Measurements from ENCODE around the gene APPBP2. TPM values are rescaled to one million over a fixed set of nuclear protein-coding genes. Genes with fewer than 3 reads are reported as not detected.

APPBP2 gene
- total and polyA plus RNA-seq, 3 experiments from 2014 or later = 21.0 to 29.5 (median 27.7) TPM

- Histone ChIP-seq H3K36me3 (ENCODE audit: insufficient read depth, low read length) (no peaks in the 10 kb centered on the region), H3K9me3 (ENCODE audit: low read length) (no peaks in the 10 kb centered on the region), H3K4me3 (ENCODE audit: low read length) (no peak overlapping the region), H3K27me3 (ENCODE audit: insufficient read depth, low read length, poor library complexity, severe bottlenecking) (no peaks in the 10 kb centered on the region), H3K4me1 (ENCODE audit: insufficient read depth, low read length) (peaks cover 18% of the 10 kb centered on the region), H3K27ac (ENCODE audit: low read depth, low read length) (no peak overlapping the region)
- no peak for DNase-seq
- ChIA-PET POLR2A (no interaction called here), CTCF (no interaction called here)
- H3K27ac Mint-ChIP-seq = peak overlapping the region in 3 of 8 donors; percentile 13 to 86 (median 27)
- no peaks in the 10 kb centered on the region for H3K9me3 Mint-ChIP-seq
- H3K36me3 Mint-ChIP-seq = peaks cover 0 to 9% (median 0%) of the 10 kb centered on the region in 3 donors
- peaks cover 0 to 3% of the 10 kb centered on the region in 2 donors for H3K27me3 Mint-ChIP-seq
- H3K4me1 Mint-ChIP-seq = peaks cover 19 to 22% (median 21%) of the 10 kb centered on the region in 3 donors
- peak overlapping the region in 1 of 7 donors; percentile 21 for H3K4me3 Mint-ChIP-seq
Measured at GRCh38 chr17:60395508-60396065, 130.5 kb downstream of the APPBP2 start.

DNA sequence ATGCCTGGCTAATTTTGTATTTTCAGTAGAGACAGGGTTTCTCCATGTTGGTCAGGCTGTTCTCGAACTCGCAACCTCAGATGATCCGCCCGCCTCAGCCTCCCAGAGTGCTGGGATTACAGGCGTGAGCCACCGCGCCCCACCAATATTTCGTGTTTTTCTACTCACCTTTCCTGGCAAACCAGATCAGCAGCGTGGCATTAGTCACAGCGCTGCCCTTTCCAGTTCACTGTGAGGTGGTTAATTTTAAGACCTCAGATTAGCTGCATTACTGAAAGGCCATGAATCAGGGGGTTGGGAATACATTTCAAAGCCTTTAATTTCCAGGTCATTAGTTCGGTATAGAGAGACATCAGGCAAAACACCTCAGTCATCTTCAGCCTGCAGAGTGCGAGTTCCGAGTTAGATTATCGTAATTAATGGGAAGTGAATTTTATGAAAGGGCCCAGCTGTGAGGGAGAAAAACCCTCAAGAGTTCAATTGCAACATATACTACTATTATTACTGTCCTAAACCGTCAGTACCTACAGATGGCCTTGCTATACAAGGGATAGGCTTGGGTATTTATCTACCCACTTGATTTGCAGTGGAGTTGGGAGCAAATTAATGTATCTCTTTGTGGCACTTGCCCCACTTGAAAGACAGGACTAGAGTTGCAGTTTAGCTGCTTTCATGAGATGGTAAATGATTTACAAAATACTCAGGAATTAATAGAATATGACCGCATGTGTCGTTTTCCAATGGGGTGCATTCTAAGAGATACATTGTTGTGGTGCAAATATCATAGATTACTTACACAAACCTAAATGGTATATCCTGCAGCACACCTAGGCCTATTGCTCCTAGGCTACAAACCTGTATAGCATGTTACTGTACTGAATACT is 132.0 kb downstream of the APPBP2 start:
- no peaks in the 10 kb centered on the region for H3K27me3 ChIP-seq (ENCODE audit: insufficient read depth, low read length, poor library complexity, severe bottlenecking)
- ChIA-PET CTCF (no interaction called here), POLR2A (no interaction called here)
- peaks cover 24% of the 10 kb centered on the region for H3K4me1 ChIP-seq (ENCODE audit: insufficient read depth, low read length)
- no peaks in the 10 kb centered on the region for H3K36me3 ChIP-seq (ENCODE audit: insufficient read depth, low read length)
- H3K9me3 Mint-ChIP-seq = no peaks in the 10 kb centered on the region
- DNase-seq = no peak
- H3K27ac Mint-ChIP-seq = peak overlapping the region in 6 of 8 donors; percentile 43 to 91 (median 67)
- peak overlapping the region in 4 of 7 donors; percentile 8 to 45 (median 31) for H3K4me3 Mint-ChIP-seq
- peaks cover 0 to 9% (median 0%) of the 10 kb centered on the region in 3 donors for H3K36me3 Mint-ChIP-seq
- H3K27ac ChIP-seq (ENCODE audit: low read depth, low read length) = no peak overlapping the region
- H3K4me3 ChIP-seq (ENCODE audit: low read length) = no peak overlapping the region
- H3K4me1 Mint-ChIP-seq = peaks cover 28 to 32% (median 29%) of the 10 kb centered on the region in 3 donors
- H3K27me3 Mint-ChIP-seq = no peaks in the 10 kb centered on the region
- H3K9me3 ChIP-seq (ENCODE audit: low read length) = no peaks in the 10 kb centered on the region

Other genes starting within 250 kb of the APPBP2 start
- gene USP32, start 134.1 kb downstream of the APPBP2 start, total RNA-seq = 10 to 100 TPM; 23.1 to 24.8 TPM
- 8.6 TPM for gene USP32, start 134.1 kb downstream of the APPBP2 start, polyA plus RNA-seq
- under 1 TPM in 1 of 2 experiments, not detected in 1; 0.24 TPM for gene CHCT1, start 103.8 kb downstream of the APPBP2 start, total RNA-seq
- gene CHCT1, start 103.8 kb downstream of the APPBP2 start, polyA plus RNA-seq = not detected
- 10 to 100 TPM; 17.8 to 19.0 TPM for gene PPM1D, start 74.0 kb upstream of the APPBP2 start, total RNA-seq
- gene PPM1D, start 74.0 kb upstream of the APPBP2 start, polyA plus RNA-seq = 13.1 TPM
- 10 to 100 TPM; 10.7 to 13.5 TPM for gene BCAS3, start 151.6 kb upstream of the APPBP2 start, total RNA-seq
- 35.3 TPM for gene BCAS3, start 151.6 kb upstream of the APPBP2 start, polyA plus RNA-seq